ENCODE data around the gene CCDC85C. TPM values are rescaled to one million over a fixed set of nuclear protein-coding genes. Genes with fewer than 3 reads are reported as not detected.

CCDC85C gene
- total and polyA plus RNA-seq, 2 donors, result 4.6 to 7.9 TPM

DNA sequence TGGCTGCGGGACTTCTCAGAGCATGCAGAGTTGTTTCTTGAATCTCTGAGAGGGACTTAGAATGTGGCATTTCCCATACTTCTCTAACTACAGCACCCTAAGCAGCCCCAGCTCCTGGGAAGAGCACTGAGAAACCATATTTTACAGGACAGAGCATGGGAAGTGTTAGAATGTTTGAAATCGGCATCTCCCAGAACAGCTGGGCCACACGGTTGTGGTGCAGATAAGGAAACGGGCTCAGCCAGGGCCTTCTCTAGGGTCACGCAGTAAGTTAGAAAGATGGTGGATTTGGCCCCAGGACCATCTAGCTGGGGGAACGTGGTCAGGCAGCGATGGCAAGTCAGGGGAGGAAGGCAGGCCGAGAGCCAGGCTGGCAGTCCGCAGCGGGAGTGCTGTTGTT, 30.4 kb upstream of the CCDC85C start:
- 90% methylated on average over 10 of the region's 10 CpGs for WGBS

DNA sequence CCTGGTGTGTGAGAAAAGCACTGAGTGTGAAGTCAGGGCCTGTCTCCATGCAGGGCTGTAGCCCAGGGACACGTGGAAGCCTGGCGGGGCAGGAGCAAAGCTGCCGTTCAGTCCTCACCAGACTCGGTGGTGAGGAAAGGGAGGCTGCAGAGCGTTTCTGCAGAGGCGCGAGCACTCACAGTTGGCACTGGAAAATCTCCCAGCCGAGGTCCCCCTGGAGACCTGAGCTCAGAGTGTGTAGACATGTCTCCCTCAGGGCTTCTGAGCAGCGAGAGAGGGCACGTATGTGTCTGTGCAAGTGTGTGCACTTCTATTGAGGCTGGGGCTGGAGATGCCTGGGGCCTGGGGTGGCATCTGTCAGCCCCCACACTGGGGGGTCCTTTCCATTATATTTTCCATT, 29.9 kb upstream of the CCDC85C start:
- H3K4me3 ChIP-seq (ENCODE audit: low read length in 2 of 2), result no peak overlapping the region
- 92% methylated on average over 10 of the region's 10 CpGs for WGBS
- no peak for DNase-seq (ENCODE audit: low read depth in 6 of 9, low spot score in 9 of 9)

More for the DNA sequence above, 30.4 kb upstream of the CCDC85C start:
- DNase-seq (ENCODE audit: low read depth in 6 of 9, low spot score in 9 of 9), result no peak
- Histone ChIP-seq H3K36me3 (ENCODE audit: control insufficient read depth in 2 of 2, insufficient read depth in 2 of 2, low read length in 1 of 2) (no peaks in the 10 kb centered on the region), H3K27ac (ENCODE audit: low read depth in 1 of 2, low read length in 1 of 2) (no peak overlapping the region), H3K27me3 (ENCODE audit: control insufficient read depth in 2 of 2, insufficient read depth in 1 of 2, low read length in 1 of 2) (peaks cover 0 to 14% of the 10 kb centered on the region in 2 donors), H3K4me3 (ENCODE audit: low read length in 2 of 2) (no peak overlapping the region), H3K4me1 (ENCODE audit: control insufficient read depth in 2 of 2, insufficient read depth in 2 of 2, low read length in 2 of 2) (no peaks in the 10 kb centered on the region), H3K9me3 (ENCODE audit: control insufficient read depth in 2 of 2, insufficient read depth in 1 of 2, low read length in 1 of 2) (no peaks in the 10 kb centered on the region)

DNA sequence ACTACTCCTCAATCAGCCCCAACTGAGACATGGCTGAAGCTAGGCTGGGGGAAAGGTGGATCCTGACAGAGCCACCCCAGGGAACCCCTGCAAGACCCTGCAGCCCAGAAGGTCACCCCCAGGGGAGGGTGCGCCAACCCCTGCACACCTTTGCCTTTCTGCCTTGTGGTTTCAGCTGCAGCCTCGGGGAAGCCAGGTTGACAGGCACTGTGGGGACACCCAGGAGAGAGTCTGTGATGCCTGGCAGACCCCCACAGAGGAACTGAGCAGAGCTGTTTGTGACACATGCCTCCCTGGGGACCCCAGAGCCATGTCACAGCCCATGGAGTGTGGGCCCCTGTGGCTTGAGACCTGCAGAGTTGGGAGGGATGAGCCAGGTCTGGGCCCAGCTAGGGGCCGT, 29.1 kb upstream of the CCDC85C start:
- peaks cover 0 to 4% of the 10 kb centered on the region in 2 donors for H3K9me3 ChIP-seq (ENCODE audit: control insufficient read depth in 2 of 2, insufficient read depth in 1 of 2, low read length in 1 of 2)
- no peaks in the 10 kb centered on the region for H3K36me3 ChIP-seq (ENCODE audit: control insufficient read depth in 2 of 2, insufficient read depth in 2 of 2, low read length in 1 of 2)
- peaks cover 0 to 14% of the 10 kb centered on the region in 2 donors for H3K27me3 ChIP-seq (ENCODE audit: control insufficient read depth in 2 of 2, insufficient read depth in 1 of 2, low read length in 1 of 2)
- no peak for DNase-seq (ENCODE audit: low read depth in 6 of 9, low spot score in 9 of 9)
- WGBS, result 71% methylated on average over 3 of the region's 3 CpGs
- H3K27ac ChIP-seq (ENCODE audit: low read depth in 1 of 2, low read length in 1 of 2), result no peak overlapping the region
- no peak overlapping the region for H3K4me3 ChIP-seq (ENCODE audit: low read length in 2 of 2)
- H3K4me1 ChIP-seq (ENCODE audit: control insufficient read depth in 2 of 2, insufficient read depth in 2 of 2, low read length in 2 of 2), result no peaks in the 10 kb centered on the region

More for the DNA sequence above, 29.9 kb upstream of the CCDC85C start:
- Histone ChIP-seq H3K27me3 (ENCODE audit: control insufficient read depth in 2 of 2, insufficient read depth in 1 of 2, low read length in 1 of 2) (peaks cover 0 to 14% of the 10 kb centered on the region in 2 donors), H3K4me1 (ENCODE audit: control insufficient read depth in 2 of 2, insufficient read depth in 2 of 2, low read length in 2 of 2) (no peaks in the 10 kb centered on the region), H3K9me3 (ENCODE audit: control insufficient read depth in 2 of 2, insufficient read depth in 1 of 2, low read length in 1 of 2) (peaks cover 0 to 2% of the 10 kb centered on the region in 2 donors), H3K27ac (ENCODE audit: low read depth in 1 of 2, low read length in 1 of 2) (no peak overlapping the region), H3K36me3 (ENCODE audit: control insufficient read depth in 2 of 2, insufficient read depth in 2 of 2, low read length in 1 of 2) (no peaks in the 10 kb centered on the region)

DNA sequence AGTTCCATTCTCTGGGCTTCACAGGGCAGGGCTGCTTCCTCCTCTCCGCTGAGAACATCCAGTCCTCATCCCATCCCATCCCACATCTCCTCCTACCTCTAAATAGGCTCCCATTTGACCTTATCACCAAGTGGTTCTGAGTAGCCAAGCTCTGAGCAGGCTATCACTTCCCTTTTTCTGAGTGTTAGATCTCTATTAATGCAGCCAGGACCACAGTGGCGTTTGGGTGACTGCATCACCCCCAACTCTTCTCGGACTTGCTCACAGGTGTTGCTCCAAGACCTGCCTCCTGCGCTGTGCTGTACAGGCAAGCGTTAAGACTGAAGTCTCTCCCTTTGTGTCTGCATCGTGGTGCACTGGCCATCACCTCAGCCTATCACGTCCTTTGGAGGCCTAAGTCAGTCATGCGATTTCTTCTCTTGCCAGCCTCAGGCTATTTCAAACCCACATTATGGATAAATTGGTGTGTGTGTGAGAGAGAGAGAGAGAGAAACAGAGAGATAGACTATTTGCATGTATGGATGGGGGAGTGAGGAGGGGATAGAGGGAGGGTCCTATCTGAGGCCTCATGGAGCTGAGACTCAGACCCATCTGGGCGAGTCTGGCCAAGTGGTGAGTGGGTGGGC, 28.5 kb upstream of the CCDC85C start:
- Histone ChIP-seq H3K36me3 (ENCODE audit: control insufficient read depth in 2 of 2, insufficient read depth in 2 of 2, low read length in 1 of 2) (no peaks in the 10 kb centered on the region), H3K9me3 (ENCODE audit: control insufficient read depth in 2 of 2, insufficient read depth in 1 of 2, low read length in 1 of 2) (peaks cover 0 to 4% of the 10 kb centered on the region in 2 donors), H3K27me3 (ENCODE audit: control insufficient read depth in 2 of 2, insufficient read depth in 1 of 2, low read length in 1 of 2) (peaks cover 0 to 17% of the 10 kb centered on the region in 2 donors), H3K27ac (ENCODE audit: low read depth in 1 of 2, low read length in 1 of 2) (no peak overlapping the region), H3K4me3 (ENCODE audit: low read length in 2 of 2) (no peak overlapping the region), H3K4me1 (ENCODE audit: control insufficient read depth in 2 of 2, insufficient read depth in 2 of 2, low read length in 2 of 2) (no peaks in the 10 kb centered on the region)
- DNase-seq (ENCODE audit: low read depth in 6 of 9, low spot score in 9 of 9), result no peak
- WGBS, result 94% methylated on average over 9 of the region's 9 CpGs

DNA sequence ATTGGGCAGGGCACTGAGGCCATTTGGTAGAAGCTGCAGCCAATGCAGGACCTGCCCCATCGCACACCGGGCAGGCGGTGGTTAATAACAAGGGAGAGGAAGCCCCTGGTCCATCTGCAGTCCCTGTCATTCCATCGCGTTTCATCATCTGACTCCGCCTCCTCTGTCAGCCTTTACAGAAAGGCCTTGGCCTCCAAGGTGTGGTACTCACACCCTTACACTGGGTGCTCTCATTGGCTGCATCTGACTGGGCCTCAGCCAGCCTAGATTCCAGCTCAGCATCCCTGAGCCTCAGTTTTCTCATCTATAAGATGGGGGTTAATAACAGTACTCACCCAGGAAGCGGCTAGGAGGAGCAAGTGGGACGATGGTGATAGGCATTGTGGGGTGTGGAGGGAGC, 26.2 kb upstream of the CCDC85C start:
- Histone ChIP-seq H3K27ac (ENCODE audit: low read depth in 1 of 2, low read length in 1 of 2) (no peak overlapping the region), H3K9me3 (ENCODE audit: control insufficient read depth in 2 of 2, insufficient read depth in 1 of 2, low read length in 1 of 2) (peaks cover 0 to 4% of the 10 kb centered on the region in 2 donors), H3K4me3 (ENCODE audit: low read length in 2 of 2) (no peak overlapping the region), H3K36me3 (ENCODE audit: control insufficient read depth in 2 of 2, insufficient read depth in 2 of 2, low read length in 1 of 2) (no peaks in the 10 kb centered on the region), H3K4me1 (ENCODE audit: control insufficient read depth in 2 of 2, insufficient read depth in 2 of 2, low read length in 2 of 2) (no peaks in the 10 kb centered on the region), H3K27me3 (ENCODE audit: control insufficient read depth in 2 of 2, insufficient read depth in 1 of 2, low read length in 1 of 2) (peaks cover 0 to 17% of the 10 kb centered on the region in 2 donors)
- no peak for DNase-seq (ENCODE audit: low read depth in 6 of 9, low spot score in 9 of 9)
- 80% methylated on average over 8 of the region's 8 CpGs for WGBS

DNA sequence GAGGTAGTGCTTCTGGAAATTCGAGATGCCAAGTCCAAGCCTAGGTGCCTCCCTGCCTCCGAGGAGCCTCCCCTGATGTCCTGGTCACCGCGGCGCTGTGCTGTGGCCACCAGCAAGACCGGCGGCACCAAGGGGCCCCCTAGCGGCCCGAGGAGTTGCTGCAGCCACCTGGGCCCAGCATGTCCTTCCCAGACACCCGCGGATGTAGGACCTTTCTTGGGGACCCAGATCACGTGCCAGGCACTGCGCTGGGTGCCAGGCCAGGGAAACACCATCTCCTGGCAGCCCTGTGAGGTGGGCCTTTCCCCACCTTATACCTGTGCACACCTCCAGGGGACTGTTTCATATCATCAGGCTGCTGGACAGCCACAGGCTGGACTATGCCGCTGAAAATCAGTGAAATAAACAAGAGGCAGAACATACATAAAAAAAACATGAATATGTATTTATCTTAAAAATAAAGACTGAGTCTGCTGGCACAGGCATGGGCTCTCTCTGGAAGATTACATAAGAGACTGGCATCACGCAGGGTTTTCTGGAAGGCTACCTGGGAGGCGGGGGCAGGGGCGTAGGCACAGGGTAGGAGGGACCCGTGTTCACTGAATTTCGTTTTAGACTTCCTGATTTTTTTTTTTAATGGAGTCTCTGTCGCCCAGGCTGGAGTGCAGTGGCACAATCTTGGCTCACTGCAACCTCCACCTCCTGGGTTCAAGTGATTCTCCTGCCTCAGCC, 25.0 kb upstream of the CCDC85C start:
- peaks cover 0 to 4% of the 10 kb centered on the region in 2 donors for H3K9me3 ChIP-seq (ENCODE audit: control insufficient read depth in 2 of 2, insufficient read depth in 1 of 2, low read length in 1 of 2)
- no peak overlapping the region for H3K4me3 ChIP-seq (ENCODE audit: low read length in 2 of 2)
- H3K27ac ChIP-seq (ENCODE audit: low read depth in 1 of 2, low read length in 1 of 2), result no peak overlapping the region
- peak in 7 of 9 donors; percentile 10 to 57 (median 25) for DNase-seq (ENCODE audit: low read depth in 6 of 9, low spot score in 9 of 9)
- peaks cover 0 to 10% of the 10 kb centered on the region in 2 donors for H3K27me3 ChIP-seq (ENCODE audit: control insufficient read depth in 2 of 2, insufficient read depth in 1 of 2, low read length in 1 of 2)
- no peaks in the 10 kb centered on the region for H3K4me1 ChIP-seq (ENCODE audit: control insufficient read depth in 2 of 2, insufficient read depth in 2 of 2, low read length in 2 of 2)
- 26% methylated on average over 20 of the region's 20 CpGs for WGBS
- H3K36me3 ChIP-seq (ENCODE audit: control insufficient read depth in 2 of 2, insufficient read depth in 2 of 2, low read length in 1 of 2), result no peaks in the 10 kb centered on the region

DNA sequence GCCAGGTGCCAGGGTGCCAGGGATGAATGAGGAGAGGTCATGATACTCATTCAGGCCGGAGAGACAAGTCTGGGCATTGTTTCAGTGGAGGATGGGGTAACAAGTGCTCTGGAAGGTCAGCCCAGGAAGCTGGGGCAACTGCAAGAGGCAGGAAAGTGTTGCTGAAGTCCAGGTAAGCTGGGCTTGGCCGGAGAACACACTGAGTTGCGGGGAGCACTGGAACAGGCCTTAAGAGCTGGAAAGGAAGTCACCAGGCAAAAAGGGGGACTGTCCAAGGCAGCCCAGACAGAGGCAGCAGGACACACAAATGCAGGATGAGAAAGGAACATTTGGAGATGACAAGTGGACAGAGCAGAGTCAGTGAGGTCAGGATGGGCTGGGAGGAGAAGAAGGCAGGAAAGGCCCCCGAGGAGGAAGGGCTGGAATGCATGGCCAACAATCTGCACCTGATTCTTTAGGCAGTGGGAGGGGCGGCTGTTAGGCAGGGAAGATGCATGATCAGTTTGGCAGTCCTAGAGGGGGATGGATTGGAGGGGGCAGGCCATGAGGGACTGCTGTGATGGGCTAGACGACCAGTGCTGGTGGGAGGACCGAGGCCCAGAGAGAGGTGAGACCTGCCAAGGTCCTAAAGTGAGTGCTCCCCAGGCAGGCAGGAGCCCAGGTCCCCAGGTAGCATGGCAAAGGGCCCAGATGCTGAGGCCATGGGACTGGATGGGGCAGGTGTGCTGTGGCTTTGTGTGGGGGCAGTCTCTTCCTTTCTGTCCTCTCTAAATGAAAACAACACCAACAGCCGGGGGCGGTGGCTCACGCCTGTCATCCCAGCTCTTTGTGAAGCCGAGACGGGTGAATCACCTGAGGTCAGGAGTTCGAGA, 23.7 kb upstream of the CCDC85C start:
- Histone ChIP-seq H3K9me3 (ENCODE audit: control insufficient read depth in 2 of 2, insufficient read depth in 1 of 2, low read length in 1 of 2) (peaks cover 0 to 4% of the 10 kb centered on the region in 2 donors), H3K27ac (ENCODE audit: low read depth in 1 of 2, low read length in 1 of 2) (no peak overlapping the region), H3K36me3 (ENCODE audit: control insufficient read depth in 2 of 2, insufficient read depth in 2 of 2, low read length in 1 of 2) (no peaks in the 10 kb centered on the region), H3K4me1 (ENCODE audit: control insufficient read depth in 2 of 2, insufficient read depth in 2 of 2, low read length in 2 of 2) (no peaks in the 10 kb centered on the region), H3K4me3 (ENCODE audit: low read length in 2 of 2) (no peak overlapping the region), H3K27me3 (ENCODE audit: control insufficient read depth in 2 of 2, insufficient read depth in 1 of 2, low read length in 1 of 2) (peaks cover 0 to 7% of the 10 kb centered on the region in 2 donors)
- WGBS, result 87% methylated on average over 13 of the region's 13 CpGs
- no peak for DNase-seq (ENCODE audit: low read depth in 6 of 9, low spot score in 9 of 9)

DNA sequence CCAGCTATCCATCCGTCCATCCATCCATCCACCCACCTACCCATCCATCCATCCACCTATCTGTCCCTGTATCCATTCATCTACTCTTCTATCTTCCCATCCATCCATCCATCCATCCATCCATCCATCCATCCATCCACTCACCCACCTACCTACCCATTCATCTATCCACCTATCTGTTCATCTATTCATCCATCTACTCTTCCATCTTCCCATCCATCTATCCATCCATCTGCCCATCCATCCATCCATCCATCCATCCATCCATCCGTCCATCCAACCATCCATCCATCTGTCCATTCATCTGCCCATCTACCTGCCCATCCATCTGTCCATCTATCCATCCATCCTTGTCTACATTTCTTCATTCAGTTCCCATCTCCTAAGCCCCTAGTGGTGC, 23.1 kb upstream of the CCDC85C start:
- peaks cover 0 to 14% of the 10 kb centered on the region in 2 donors for H3K27me3 ChIP-seq (ENCODE audit: control insufficient read depth in 2 of 2, insufficient read depth in 1 of 2, low read length in 1 of 2)
- peaks cover 0 to 4% of the 10 kb centered on the region in 2 donors for H3K9me3 ChIP-seq (ENCODE audit: control insufficient read depth in 2 of 2, insufficient read depth in 1 of 2, low read length in 1 of 2)
- DNase-seq (ENCODE audit: low read depth in 6 of 9, low spot score in 9 of 9), result no peak
- no peak overlapping the region for H3K27ac ChIP-seq (ENCODE audit: low read depth in 1 of 2, low read length in 1 of 2)
- no peaks in the 10 kb centered on the region for H3K4me1 ChIP-seq (ENCODE audit: control insufficient read depth in 2 of 2, insufficient read depth in 2 of 2, low read length in 2 of 2)
- H3K4me3 ChIP-seq (ENCODE audit: low read length in 2 of 2), result no peak overlapping the region
- WGBS, result 86% methylated on average over 2 of the region's 2 CpGs
- H3K36me3 ChIP-seq (ENCODE audit: control insufficient read depth in 2 of 2, insufficient read depth in 2 of 2, low read length in 1 of 2), result no peaks in the 10 kb centered on the region
